GM19035 (cell line): ENCODE data around the gene CLEC1A.

Source experiments
- ATAC-seq: cut with Tn5 transposase; IDR thresholded peaks from one replicate; pipeline ENCODE4 v1.9.1; 2021; ENCODE audit not compliant: unreplicated experiment

Gene CLEC1A

DNA sequence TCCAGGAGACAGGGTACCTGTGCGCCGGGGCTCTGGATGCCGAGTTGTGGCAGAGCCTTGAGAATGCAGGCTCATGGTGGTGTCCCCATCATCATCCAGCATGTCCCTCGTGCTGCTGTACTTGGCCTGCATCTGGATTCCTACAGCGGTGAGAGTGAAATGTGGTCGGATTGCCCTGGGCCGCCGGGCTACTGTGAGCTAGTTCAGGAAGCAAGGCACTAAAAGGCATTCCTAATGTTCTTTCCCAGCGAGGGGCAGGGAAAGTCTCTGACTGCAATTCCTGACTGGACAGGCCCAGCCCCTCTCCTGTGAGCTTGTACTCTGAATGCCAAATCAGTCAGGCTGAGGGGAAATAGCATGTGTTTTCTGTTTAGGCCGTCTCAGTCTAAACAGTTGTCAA, at the start of gene CLEC1A:
TSS of gene CLEC1A (minus strand) at position 195 of the 400 bp plus-strand sequence. CDS start at position 132, 63 bp downstream.
- no peak for ATAC-seq

DNA sequence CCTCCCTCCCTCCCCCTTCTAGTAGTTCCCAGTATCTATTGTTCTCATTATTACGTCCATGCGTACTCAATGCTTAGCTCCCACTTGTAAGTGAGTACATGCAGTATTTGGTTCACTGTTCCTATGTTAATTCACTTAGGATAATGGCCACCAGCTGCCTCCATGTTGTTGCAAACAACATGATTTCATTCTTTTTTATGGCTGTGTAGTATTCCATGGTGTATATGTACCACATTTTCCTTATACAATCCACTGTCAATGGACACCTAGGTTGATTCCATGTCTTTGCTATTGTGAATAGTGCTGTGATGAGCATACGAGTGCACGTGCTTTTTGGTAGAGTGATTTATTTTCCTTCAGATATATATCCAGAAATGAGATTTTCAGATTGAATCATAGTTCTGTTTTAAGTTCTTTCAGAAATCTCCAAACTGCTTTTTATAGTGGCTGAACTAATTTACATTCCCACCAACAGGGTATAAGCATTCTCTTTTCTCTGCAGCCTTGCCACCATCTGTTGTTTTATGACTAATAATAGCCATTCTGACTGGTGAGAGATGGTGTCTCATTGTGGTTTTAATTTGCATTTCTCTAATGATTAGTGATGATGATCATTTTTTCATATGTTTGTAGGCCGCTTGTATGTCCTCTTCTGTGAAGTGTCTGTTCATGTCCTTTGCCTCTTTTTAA, 49.1 kb upstream of the CLEC1A start:
- peak; percentile 77 for ATAC-seq

DNA sequence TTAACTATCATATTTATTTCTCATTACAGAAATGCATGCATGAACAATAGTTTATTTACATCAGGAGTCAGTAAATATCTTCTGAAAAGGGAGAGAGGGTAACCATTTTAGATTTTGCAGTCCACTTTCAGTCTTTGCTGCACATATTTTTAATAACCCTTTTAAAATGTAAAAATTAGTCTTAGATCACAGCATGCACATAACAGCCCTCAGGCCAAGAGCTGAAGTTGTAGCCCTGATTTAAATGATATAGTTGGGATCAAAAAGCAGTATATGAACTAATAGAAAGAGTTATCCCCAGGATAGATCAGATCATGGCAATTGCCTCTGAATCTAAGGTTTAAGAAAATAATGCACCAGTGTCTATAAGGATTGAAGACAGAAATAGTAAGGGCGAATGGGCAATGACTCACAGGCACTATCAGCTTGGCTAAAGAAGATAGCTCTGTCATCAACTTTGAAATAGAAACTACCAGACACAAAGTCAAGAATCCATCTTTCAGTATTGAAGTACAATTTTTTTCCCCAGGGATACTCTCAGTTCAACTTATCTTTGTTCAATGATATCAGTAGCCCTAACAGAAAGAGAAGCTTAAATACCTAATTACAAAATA, 44.3 kb upstream of the CLEC1A start:
- no peak for ATAC-seq

DNA sequence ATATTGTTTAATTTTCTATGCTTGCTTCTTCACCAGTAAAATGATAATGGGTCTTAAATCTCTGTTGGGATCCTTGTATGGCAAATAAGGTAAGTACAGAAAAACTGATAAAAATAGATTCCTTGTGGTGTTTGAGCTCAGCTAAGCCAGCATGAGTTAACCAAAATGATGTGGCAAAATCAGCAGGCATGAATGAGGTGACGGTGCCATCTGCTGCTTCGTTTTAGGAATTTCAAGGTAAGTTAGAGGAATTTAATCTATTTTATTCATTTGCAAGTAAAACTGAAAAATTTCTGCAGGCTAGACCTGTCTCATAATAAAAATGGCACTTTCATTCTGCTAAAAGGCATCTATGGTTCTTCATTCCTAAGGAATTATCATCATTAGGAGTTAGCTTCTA, 41.2 kb upstream of the CLEC1A start:
- no peak for ATAC-seq

DNA sequence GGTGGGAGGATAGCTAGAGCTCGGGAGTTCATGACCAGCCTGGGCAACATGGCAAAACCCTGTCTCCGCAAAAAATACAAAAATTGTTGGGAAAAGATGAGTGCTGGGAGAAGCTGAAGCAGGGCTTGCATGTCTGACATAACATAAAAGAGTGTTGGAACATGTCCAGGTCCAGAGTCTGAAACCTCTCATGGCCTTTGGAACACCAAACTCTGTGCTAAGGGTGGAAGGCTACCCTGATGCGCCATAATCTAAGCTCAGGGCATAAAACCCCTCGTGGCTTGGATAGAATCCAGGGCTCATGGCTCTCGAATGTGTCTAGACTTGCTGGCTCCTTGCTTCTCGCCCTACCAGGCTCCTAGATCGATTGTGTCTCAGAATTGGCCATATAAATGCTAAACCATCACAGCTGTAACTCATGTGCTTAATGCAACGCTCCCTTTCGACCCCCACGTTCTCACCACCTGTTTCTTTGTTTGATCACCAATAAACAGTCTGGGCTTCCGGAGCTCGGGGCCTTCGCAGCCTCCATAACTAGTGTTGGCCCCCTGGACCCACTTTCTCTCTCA, 37.9 kb upstream of the CLEC1A start:
- ATAC-seq: no peak

DNA sequence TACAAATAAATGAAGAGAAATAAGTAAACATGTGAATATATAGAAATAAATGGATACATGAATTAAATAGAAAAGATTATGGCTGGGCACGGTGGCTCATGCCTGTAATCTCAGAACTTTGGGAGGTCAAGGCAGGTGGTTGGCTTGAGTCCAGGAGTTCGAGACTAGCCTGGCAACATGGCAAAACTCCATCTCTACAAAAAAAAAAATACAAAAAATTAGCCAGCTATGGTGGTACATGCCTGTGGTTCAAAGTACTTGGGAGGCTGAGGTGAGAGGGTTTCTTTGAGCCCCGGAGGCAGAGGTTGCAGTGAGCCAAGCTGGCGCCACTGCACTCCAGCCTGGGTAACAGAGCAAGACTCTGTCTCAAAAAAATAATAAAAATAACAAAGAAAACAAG, 36.3 kb upstream of the CLEC1A start:
- ATAC-seq: no peak

GRCh38 chr12:10132850-10133370, 34.1 kb upstream of the CLEC1A start:
- no peak for ATAC-seq

DNA sequence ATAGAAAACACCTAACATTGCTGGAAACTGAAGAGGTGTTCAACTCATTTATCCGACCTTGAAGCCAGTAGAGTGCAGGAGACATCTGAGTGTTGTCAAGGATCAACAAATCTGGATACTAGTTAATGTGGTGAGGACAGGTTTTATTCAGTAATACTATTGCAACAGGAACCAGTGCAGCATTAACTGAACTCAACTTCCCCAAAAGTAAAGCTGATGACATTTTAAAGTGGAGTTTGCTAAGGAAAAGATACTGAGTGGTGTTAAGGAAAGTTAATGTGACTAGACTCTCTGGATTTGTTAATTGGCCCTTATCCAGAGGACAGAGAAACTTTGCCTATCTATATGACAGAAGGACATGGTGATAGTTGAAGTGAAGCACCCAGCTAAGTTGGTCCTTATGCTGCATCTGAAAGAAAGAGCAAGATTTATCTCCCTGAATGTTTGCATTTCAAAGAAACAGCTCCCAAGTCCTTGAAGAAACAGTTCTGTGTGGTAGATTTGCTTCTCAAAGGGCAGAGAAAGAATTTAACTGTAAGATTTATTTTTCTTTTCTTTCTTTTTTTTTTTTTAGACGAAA, 32.4 kb upstream of the CLEC1A start:
- no peak for ATAC-seq

- peak; percentile 87 for ATAC-seq
These were observed 31.3 kb upstream of the CLEC1A start, which contains the start of gene CLEC7A for GRCh38 chr12:10130042-10130441. Gene CLEC7A, minus strand, starts transcription at chr12:10130199. Its CDS starts 117 bp downstream, at chr12:10130082.

GRCh38 chr12:10128687-10129086, 29.9 kb upstream of the CLEC1A start:
- ATAC-seq: no peak

GRCh38 chr12:10126413-10126812, 27.6 kb upstream of the CLEC1A start:
- ATAC-seq: no peak

DNA sequence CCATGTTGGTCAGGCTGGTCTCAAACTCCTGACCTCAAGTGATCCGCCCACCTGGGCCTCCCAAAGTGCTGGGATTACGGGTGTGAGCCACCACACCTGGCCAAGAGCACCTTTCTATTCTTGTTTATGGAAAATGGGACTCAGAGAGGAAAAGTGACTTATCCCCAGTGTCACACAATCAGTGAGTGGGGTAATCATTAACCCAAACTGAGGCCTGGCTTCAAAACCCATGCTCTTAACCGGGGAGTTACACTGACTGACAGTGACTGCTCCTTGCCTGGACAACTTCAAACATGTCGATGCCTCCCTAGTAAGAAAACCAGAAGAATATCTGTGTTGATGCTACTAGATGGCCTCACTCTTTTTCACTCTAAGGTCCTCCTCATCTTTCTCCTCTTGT, 23.9 kb upstream of the CLEC1A start:
- no peak for ATAC-seq

- ATAC-seq: no peak
These were observed 22.5 kb upstream of the CLEC1A start for GRCh38 chr12:10121278-10121677.

- no peak for ATAC-seq
These were observed 20.3 kb upstream of the CLEC1A start for GRCh38 chr12:10119066-10119465.

DNA sequence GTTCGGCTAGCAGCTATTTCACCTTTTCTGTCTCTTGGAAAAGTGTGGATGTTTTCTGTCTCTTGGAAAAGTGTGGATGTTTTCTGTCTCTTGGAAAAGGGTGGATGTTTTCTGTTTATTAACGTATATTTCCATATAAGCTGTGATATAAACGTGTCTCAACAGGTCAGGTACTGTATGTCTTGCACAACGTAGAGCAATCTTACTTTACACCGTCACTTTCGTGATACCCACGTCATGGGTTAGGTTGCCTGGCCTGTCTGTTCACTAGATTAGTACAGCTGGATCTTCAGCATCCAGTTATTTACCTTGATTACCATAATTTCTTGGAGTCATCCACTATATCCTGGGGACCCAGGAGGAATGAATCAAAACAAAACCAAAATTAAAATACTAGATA, 17.1 kb upstream of the CLEC1A start:
- ATAC-seq: no peak

DNA sequence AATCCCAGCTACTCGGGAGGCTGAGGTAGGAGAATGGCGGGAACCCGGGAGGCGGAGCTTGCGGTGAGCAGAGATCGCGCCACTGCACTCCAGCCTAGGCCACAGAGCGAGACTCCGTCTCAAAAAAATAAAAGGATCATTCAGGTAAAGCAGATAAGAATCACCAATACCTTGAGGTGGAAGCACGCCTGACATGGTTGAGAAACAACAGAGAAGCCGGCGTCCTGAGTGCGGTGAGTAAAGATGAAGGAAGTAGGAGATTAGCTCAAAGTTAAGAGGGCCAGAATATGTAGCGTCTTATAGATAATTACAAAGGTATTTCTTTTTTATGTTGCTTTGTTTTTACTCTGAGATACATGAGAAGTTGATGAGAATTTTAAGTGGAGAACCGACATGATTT, 16.5 kb upstream of the CLEC1A start:
- no peak for ATAC-seq

DNA sequence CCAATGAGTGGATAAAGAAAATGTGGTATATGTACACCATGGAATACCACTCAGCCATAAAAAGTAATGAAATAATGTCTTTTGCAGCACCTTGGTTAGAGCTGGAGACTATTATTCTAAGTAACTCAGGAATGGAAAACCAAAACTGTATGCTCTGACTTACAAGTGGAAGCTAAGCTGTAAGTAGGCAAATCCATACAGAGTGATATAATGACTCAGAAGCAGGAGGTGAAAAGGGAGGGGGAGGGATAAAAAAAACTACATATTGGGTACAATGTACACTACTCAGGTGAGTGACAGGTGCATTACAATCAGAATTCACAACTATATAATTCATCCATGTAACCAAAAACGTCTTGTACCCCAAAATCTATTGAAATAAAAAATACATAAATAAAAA, 15.1 kb upstream of the CLEC1A start:
- ATAC-seq: no peak

DNA sequence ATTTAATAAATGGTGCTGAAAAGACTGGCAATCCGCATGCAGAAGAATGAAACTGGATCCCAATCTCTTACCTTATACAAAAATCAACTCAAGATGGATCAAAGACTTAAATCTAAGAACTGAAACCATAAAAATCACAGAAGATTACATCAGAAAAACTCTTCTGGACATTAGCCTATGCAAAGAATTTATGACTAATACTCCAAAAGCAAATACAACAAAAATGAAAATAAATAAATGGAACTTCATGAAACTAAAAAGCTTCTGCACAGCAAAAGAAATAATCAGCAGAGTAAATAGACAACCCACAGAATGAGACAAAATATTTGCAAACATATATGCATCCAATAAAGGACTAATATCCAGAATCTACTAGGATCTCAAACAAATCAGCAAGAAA, 14.3 kb upstream of the CLEC1A start:
- ATAC-seq: no peak

DNA sequence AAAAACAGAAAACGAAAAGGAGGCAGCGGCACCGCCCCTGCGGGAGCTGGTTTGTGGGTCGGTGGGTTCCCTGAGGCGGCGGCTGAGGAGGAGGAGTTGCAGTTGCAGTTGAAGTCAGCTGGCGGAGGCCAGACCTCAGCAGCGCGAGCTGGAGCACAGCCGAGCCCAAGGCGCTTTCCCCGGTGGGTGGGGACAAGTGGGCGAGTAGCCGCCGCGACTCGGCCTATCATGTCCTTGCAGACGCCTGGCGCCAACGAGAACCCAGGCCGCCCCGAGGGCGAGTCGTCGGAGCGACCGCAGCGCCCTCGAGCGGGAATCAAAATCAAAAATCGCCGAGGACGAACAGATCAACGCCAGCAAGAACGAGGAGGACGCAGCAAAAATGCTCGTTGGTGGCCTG, 12.7 kb upstream of the CLEC1A start:
- ATAC-seq: no peak

- ATAC-seq: no peak
These were observed 11.6 kb upstream of the CLEC1A start for GRCh38 chr12:10110256-10110844.

GRCh38 chr12:10102322-10102721, 3.5 kb upstream of the CLEC1A start:
- no peak for ATAC-seq
